GM12892 (cell line): ENCODE measurements around the gene ZBTB32.
A peak's percentile ranks its signal among the peaks of the same experiment; 100 is the strongest.

Experiments used
- POLR2A ChIP-seq: IDR thresholded peaks from 2 replicates; pipeline ENCODE4 v1.6.1; 2011; ENCODE audit warnings: low read depth, low read length, control low read depth
- POLR2AphosphoS5 ChIP-seq: IDR thresholded peaks from 2 replicates; pipeline ENCODE4 v1.6.1; 2011; ENCODE audit warnings: low read depth, low read length, control low read depth
- TAF1 ChIP-seq: IDR thresholded peaks from 2 replicates; pipeline ENCODE4 v1.6.1; 2011; ENCODE audit warnings: low read depth, mild to moderate bottlenecking, control low read depth, low read length, borderline replicate concordance

DNA sequence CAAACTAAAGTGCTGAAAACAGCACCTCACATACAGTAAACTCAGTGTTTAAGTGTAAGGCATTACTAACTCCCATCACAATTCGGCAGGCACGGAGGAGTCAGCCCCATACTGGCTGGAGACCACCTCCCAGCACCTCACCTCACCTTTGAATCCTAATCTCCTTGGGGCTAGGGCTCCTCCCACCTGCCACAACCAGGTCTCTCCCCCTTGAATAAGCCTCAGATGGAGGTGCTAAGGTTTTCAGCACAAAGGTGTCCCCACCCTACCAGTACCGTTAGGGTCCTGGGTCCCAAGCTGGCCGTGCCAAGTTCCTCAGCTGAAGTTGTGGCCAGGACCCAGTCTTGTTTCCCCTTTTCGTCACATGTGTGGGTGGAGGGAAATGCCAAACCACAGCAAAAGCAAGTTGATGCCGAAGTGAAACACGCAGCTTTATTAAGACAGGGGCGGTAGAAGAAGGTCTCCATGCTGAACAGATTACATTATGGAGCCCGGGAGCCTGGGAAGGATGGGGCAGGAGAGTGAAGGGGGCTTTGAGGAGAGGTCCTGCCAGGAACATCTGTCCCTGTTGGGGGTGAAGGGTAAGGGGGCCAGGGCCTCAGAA, 37.9 kb downstream of the ZBTB32 start, which contains the start of gene IGFLR1:
- TF ChIP-seq TAF1 (peak; percentile 73), POLR2A (peak; percentile 84), POLR2AphosphoS5 (peak; percentile 59; the same call in 1 of the 2 replicates)
